ENCODE measurements around the gene PLOD1. TPM values are rescaled to one million over a fixed set of nuclear protein-coding genes. Genes with fewer than 3 reads are reported as not detected.

PLOD1 gene
- total and polyA plus RNA-seq, 2 of the 13 experiments (the other 11 are each of a cell fraction or from before 2014, with no cell fraction given), result 70.1 to 318 TPM

GRCh38 chr1:11979851-11980675 is 45.5 kb downstream of the PLOD1 start, which contains the start of gene MFN2 (continued):
- peak; percentile 49 for TF ChIP-seq ZBTB33 (CRISPR knock-in tag; IDR thresholded peaks at IDR 0.05)
- no peak for TF ChIP-seq REST (IDR thresholded peaks at IDR 0.05; ENCODE audit: borderline replicate concordance in 1 of 2, low read depth in 1 of 2, low read length in 2 of 2)
- TF ChIP-seq KDM1A (CRISPR knock-in tag; IDR thresholded peaks at IDR 0.05), result no peak
- no peak for TF ChIP-seq CBX5 (CRISPR knock-in tag; IDR thresholded peaks at IDR 0.05; ENCODE audit: borderline replicate concordance)
- no peak for TF ChIP-seq ZNF546 (CRISPR knock-in tag; conservative IDR thresholded peaks at IDR 0.05)
- no peak for TF ChIP-seq TBP (CRISPR knock-in tag; IDR thresholded peaks at IDR 0.05)
- TF ChIP-seq ELF3 (CRISPR knock-in tag; IDR thresholded peaks at IDR 0.05), result peak; percentile 45; the same call in 1 of the 2 replicates
- TF ChIP-seq GATAD2A (CRISPR knock-in tag; IDR thresholded peaks at IDR 0.05), result no peak; the same call in 1 of the 2 replicates
- peak; percentile 78; the same call in 1 of the 2 replicates for TF ChIP-seq MEIS1 (CRISPR knock-in tag; IDR thresholded peaks at IDR 0.05; ENCODE audit: borderline replicate concordance)
- no peak for TF ChIP-seq PAF1 (CRISPR knock-in tag; IDR thresholded peaks at IDR 0.05)
- peak; percentile 48; the same call in 1 of the 2 replicates for TF ChIP-seq ZNF605 (CRISPR knock-in tag; IDR thresholded peaks at IDR 0.05)
- TF ChIP-seq SKIL (CRISPR knock-in tag; IDR thresholded peaks at IDR 0.05; ENCODE audit: borderline replicate concordance), result peak; percentile 67; the same call in 1 of the 2 replicates
- TF ChIP-seq SP1 (IDR thresholded peaks at IDR 0.05), result no peak
- TF ChIP-seq SP1 (CRISPR knock-in tag; IDR thresholded peaks at IDR 0.05), result peak; percentile 89
- TF ChIP-seq ZNF124 (CRISPR knock-in tag; IDR thresholded peaks at IDR 0.05), result peak; percentile 25; the same call in 1 of the 2 replicates
- TF ChIP-seq KLF9 (CRISPR knock-in tag; IDR thresholded peaks at IDR 0.05; ENCODE audit: low read depth), result no peak
- no peak for TF ChIP-seq ZNF597 (CRISPR knock-in tag; IDR thresholded peaks at IDR 0.05)
- no peak; the same call in 1 of the 2 replicates for TF ChIP-seq ZNF350 (CRISPR knock-in tag; IDR thresholded peaks at IDR 0.05; ENCODE audit: borderline replicate concordance, low read depth)
- TF ChIP-seq ZNF430 (CRISPR knock-in tag; IDR thresholded peaks at IDR 0.05), result peak; percentile 15; the same call in 1 of the 2 replicates
- TF ChIP-seq ZBTB14 (CRISPR knock-in tag; IDR thresholded peaks at IDR 0.05), result no peak
